Liver (tissue), 9 donors: Measurements from ENCODE around the gene CLCN2. TPM values are rescaled to one million over a fixed set of nuclear protein-coding genes. Genes with fewer than 3 reads are reported as not detected.
A peak's percentile ranks its signal among the peaks of the same experiment; 100 is the strongest.

Source experiments
- DNase-seq: peaks from one replicate; pipeline ENCODE4 v3.0.0-alpha.2; 2017; ENCODE audit warnings: low spot score
- H3K27ac ChIP-seq, 2 donors: one replicate each; pipeline ENCODE4 v1.7.0; 2013; ENCODE audit warnings: inconsistent platforms in 2 of 2, low read length in 2 of 2, control low read depth in 1 of 2, low read depth in 1 of 2, mild to moderate bottlenecking in 1 of 2
- H3K27me3 ChIP-seq, 4 donors: one replicate each; pipeline versions ENCODE4 v1.6.1 to v1.7.0; 2013; ENCODE audit warnings: low read length in 3 of 4, inconsistent platforms in 1 of 4, mild to moderate bottlenecking in 1 of 4, moderate library complexity in 1 of 4; ENCODE audit not compliant: control insufficient read depth in 4 of 4, insufficient read depth in 4 of 4
- H3K36me3 ChIP-seq, 4 donors: one replicate each; pipeline versions ENCODE4 v1.6.1 to v1.7.0; 2013; ENCODE audit warnings: low read length in 3 of 4, mild to moderate bottlenecking in 3 of 4, low read depth in 1 of 4, moderate library complexity in 1 of 4; ENCODE audit not compliant: control insufficient read depth in 4 of 4, insufficient read depth in 3 of 4
- H3K4me1 ChIP-seq, 4 donors: one replicate each; pipeline versions ENCODE4 v1.6.1 to v1.7.0; 2013; ENCODE audit warnings: low read length in 3 of 4, mild to moderate bottlenecking in 3 of 4, moderate library complexity in 1 of 4; ENCODE audit not compliant: control insufficient read depth in 4 of 4, insufficient read depth in 4 of 4
- H3K4me3 ChIP-seq, 3 donors: one replicate each; pipeline versions ENCODE4 v1.6.1 to v1.7.0; 2013; ENCODE audit warnings: low read length in 3 of 3, control low read depth in 1 of 3, low read depth in 1 of 3, mild to moderate bottlenecking in 1 of 3
- H3K9ac ChIP-seq, 2 donors: one replicate each; pipeline ENCODE4 v1.7.0; 2013; ENCODE audit warnings: low read length in 2 of 2, mild to moderate bottlenecking in 2 of 2, moderate library complexity in 2 of 2, control low read depth in 1 of 2, low read depth in 1 of 2
- H3K9me3 ChIP-seq, 4 donors: one replicate each; pipeline versions ENCODE4 v1.6.1 to v1.7.0; 2013; ENCODE audit warnings: low read length in 3 of 4; ENCODE audit not compliant: control insufficient read depth in 4 of 4
- CTCF ChIP-seq: fragments of 150-350 bp; IDR thresholded peaks from 2 replicates; pipeline ENCODE4 v1.5.1; 2017; ENCODE audit warnings: improper control_type of control experiment, low read depth, low read length; ENCODE audit not compliant: missing input control
- JUND ChIP-seq, 2 donors: IDR thresholded peaks; 2 replicates each; pipeline ENCODE4 v1.6.1; 2016; ENCODE audit warnings: antibody characterized with exemption in 2 of 2
- NR2F2 ChIP-seq: IDR thresholded peaks from 2 replicates; pipeline ENCODE4 v1.6.1; 2016; ENCODE audit warnings: antibody characterized with exemption
- RAD21 ChIP-seq, 2 donors: IDR thresholded peaks; 2 replicates each; pipeline ENCODE4 v1.6.1; 2016; ENCODE audit warnings: antibody characterized with exemption in 2 of 2, mild to moderate bottlenecking in 2 of 2
- RXRA ChIP-seq, 2 donors: IDR thresholded peaks; 2 replicates each; pipeline ENCODE4 v1.6.1; 2017 to 2018; ENCODE audit warnings: antibody characterized with exemption in 2 of 2, mild to moderate bottlenecking in 1 of 2
- SP1 ChIP-seq: IDR thresholded peaks from 2 replicates; pipeline ENCODE4 v1.6.1; 2018; ENCODE audit warnings: antibody characterized with exemption, mild to moderate bottlenecking
- TAF1 ChIP-seq: conservative IDR thresholded peaks from 2 replicates; pipeline ENCODE4 v1.6.1; 2016; ENCODE audit warnings: antibody characterized with exemption, mild to moderate bottlenecking
- WGBS: extraction: QIAGEN DNeasy Blood & Tissue Kit; methylation state at CpG from one replicate; pipeline ENCODE4 v1.1.7; 2013; 5-methylcytosine and 5-hydroxymethylcytosine counted together
- polyA plus RNA-seq, 2 donors: library from polyadenylated mRNA; stranded (reverse) in 1 of 2; unstranded in 1 of 2; fragments of 200-250 nt in 1 of 2; fragments of >200 nt in 1 of 2; fragmentation: Nextera tagmentation in 1 of 2; extraction: Ambion mirVana in 1 of 2; gene quantifications; one replicate each; pipeline versions ENCODE4 v1.2.1 to v1.2.3, GENCODE V29; 2013 to 2015
- total RNA-seq, 2 donors: library from RNA; depleted of rRNA; stranded (reverse); fragments of >200 nt; gene quantifications; one replicate each; pipeline ENCODE4 v1.2.3, GENCODE V29; 2014
- TF ChIP-seq, protein P1 (sequence below): IDR thresholded peaks from 2 replicates; pipeline ENCODE4 v1.6.1; 2016; ENCODE audit warnings: antibody characterized with exemption, mild to moderate bottlenecking
- donor health status: healthy.
- donor health status: healthy.
- donor health status: healthy.
- donor health status: healthy.
- donor health status: healthy.

The CLCN2 gene
- total and polyA plus RNA-seq, 4 donors, result 1.1 to 3.9 (median 2.6) TPM

DNA sequence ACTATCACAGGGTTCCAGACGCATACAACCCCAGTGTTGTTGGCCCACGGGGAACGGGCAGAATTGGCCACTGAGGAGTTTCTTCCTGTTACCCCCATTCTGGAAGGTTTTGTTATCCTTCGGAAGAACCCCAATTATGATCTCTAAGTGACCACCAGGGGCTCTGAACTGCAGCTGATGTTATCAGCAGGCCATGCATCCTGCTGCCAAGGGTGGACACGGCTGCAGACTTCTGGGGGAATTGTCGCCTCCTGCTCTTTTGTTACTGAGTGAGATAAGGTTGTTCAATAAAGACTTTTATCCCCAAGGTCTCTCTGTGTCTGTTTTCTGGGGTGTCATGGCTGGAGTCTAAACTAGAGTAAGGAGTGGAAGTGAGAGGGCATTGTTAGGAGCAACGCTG, 52.7 kb downstream of the CLCN2 start (continued):
- TF ChIP-seq, protein P1, sequence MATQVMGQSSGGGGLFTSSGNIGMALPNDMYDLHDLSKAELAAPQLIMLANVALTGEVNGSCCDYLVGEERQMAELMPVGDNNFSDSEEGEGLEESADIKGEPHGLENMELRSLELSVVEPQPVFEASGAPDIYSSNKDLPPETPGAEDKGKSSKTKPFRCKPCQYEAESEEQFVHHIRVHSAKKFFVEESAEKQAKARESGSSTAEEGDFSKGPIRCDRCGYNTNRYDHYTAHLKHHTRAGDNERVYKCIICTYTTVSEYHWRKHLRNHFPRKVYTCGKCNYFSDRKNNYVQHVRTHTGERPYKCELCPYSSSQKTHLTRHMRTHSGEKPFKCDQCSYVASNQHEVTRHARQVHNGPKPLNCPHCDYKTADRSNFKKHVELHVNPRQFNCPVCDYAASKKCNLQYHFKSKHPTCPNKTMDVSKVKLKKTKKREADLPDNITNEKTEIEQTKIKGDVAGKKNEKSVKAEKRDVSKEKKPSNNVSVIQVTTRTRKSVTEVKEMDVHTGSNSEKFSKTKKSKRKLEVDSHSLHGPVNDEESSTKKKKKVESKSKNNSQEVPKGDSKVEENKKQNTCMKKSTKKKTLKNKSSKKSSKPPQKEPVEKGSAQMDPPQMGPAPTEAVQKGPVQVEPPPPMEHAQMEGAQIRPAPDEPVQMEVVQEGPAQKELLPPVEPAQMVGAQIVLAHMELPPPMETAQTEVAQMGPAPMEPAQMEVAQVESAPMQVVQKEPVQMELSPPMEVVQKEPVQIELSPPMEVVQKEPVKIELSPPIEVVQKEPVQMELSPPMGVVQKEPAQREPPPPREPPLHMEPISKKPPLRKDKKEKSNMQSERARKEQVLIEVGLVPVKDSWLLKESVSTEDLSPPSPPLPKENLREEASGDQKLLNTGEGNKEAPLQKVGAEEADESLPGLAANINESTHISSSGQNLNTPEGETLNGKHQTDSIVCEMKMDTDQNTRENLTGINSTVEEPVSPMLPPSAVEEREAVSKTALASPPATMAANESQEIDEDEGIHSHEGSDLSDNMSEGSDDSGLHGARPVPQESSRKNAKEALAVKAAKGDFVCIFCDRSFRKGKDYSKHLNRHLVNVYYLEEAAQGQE, result no peak

DNA sequence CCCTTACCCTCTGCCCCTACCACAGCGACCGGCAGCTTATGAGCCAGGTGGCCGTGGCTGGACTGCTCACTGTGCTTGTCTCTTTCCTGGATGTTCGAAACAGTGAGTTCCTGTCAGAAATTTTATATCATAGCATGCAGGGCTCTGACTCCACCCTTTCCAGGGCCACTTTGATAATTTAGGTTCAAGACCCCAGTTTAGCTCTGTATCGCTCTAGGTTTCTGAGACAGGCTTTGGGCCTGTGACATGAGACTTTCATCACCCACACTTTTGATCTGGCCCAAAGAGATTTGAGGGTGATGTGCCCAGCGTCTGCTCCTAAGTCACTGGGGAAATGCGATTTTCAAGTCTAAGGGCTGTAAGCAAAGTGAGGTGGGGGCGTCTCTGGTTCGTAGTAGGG, 53.5 kb downstream of the CLCN2 start:
- DNase-seq, result no peak
- Histone ChIP-seq H3K4me1 (peaks cover 0 to 7% (median 5%) of the 10 kb centered on the region in 4 donors), H3K27me3 (no peaks in the 10 kb centered on the region), H3K4me3 (no peak overlapping the region), H3K9ac (no peak overlapping the region), H3K9me3 (no peaks in the 10 kb centered on the region), H3K36me3 (peaks cover 10 to 57% (median 51%) of the 10 kb centered on the region in 4 donors), H3K27ac (no peak overlapping the region)
- 95% methylated on average over 9 of the region's 9 CpGs for WGBS
- TF ChIP-seq, protein P1, result no peak
- TF ChIP-seq SP1 (no peak), TAF1 (no peak), NR2F2 (no peak)

DNA sequence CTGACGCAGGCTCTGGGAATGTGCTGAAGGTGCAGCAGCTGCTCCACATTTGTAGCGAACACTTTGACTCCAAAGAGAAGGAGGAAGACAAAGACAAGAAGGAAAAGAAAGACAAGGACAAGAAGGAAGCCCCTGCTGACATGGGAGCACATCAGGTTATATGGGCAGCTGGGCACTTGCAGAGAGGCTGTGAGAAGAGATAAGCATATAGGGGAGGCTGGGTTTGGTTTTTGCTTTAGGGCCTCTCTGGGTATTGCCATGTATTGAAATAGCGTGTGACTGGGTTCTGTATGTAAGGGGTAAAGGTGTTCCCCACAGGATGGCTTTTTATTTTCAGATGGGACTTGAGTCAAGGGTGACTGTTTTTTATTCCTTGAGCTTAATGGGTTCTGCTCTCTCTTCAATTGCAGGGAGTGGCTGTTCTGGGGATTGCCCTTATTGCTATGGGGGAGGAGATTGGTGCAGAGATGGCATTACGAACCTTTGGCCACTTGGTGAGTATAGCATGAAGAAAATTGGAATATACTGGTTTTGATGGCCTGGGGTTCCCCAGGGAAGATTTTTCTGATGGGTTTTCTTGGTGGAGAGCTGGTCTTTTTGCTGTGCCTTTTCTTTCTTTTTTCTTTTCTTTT, 54.9 kb downstream of the CLCN2 start:
- 92% methylated on average over 4 of the region's 4 CpGs for WGBS
- Histone ChIP-seq H3K27me3 (no peaks in the 10 kb centered on the region), H3K9me3 (no peaks in the 10 kb centered on the region), H3K4me1 (peaks cover 0 to 2% (median under 1%) of the 10 kb centered on the region in 4 donors), H3K27ac (no peak overlapping the region), H3K4me3 (no peak overlapping the region), H3K9ac (no peak overlapping the region), H3K36me3 (peaks cover 14 to 70% (median 65%) of the 10 kb centered on the region in 4 donors)
- DNase-seq, result no peak
- no peak for TF ChIP-seq RXRA (IDR thresholded peaks at IDR 0.05)

GRCh38 chr3:184305577-184305976, 55.8 kb downstream of the CLCN2 start:
- WGBS, result 68% methylated on average over 1 of the region's 1 CpG

More at GRCh38 chr3:184305577-184305976, 55.8 kb downstream of the CLCN2 start:
- Histone ChIP-seq H3K27ac (no peak overlapping the region), H3K9me3 (no peaks in the 10 kb centered on the region), H3K36me3 (peaks cover 14 to 77% (median 69%) of the 10 kb centered on the region in 4 donors), H3K4me1 (peaks cover 0 to 3% (median under 1%) of the 10 kb centered on the region in 4 donors), H3K27me3 (no peaks in the 10 kb centered on the region), H3K4me3 (no peak overlapping the region), H3K9ac (no peak overlapping the region)
- TF ChIP-seq RAD21 (IDR thresholded peaks at IDR 0.05) (peak; percentile 59 to 72), JUND (IDR thresholded peaks at IDR 0.05) (no peak), CTCF (peak; percentile 15)
- no peak for DNase-seq
